Natural killer cell (primary cell): ENCODE data around the gene INPP5A. TPM values are rescaled to one million over a fixed set of nuclear protein-coding genes. Genes with fewer than 3 reads are reported as not detected.

Source experiments
- ATAC-seq, 3 donors: fragments of 150-1000 bp in 2 of 3; fragments of 200-7000 bp in 1 of 3; cut with Tn5 transposase; 1 replicate in 1 of 3; 2 replicates in 2 of 3; pipeline ENCODE4 v1.10.0; 2021; ENCODE audit warnings: mild to moderate bottlenecking in 2 of 3, moderate library complexity in 2 of 3
- DNase-seq, 2 donors: peaks; one replicate each; pipeline versions ENCODE4 v3.0.0 to v3.0.0-alpha.2; 2013 to 2021; ENCODE audit warnings: mixed read lengths in 1 of 2
- H3K27ac ChIP-seq: one replicate; pipeline ENCODE4 v1.5.1; 2013; ENCODE audit warnings: mild to moderate bottlenecking, low read length
- H3K27me3 ChIP-seq: one replicate; pipeline ENCODE4 v1.6.1; 2013; ENCODE audit warnings: low read length; ENCODE audit not compliant: control insufficient read depth, insufficient read depth
- H3K36me3 ChIP-seq: one replicate; pipeline ENCODE4 v1.6.1; 2013; ENCODE audit warnings: low read length; ENCODE audit not compliant: control insufficient read depth, insufficient read depth
- H3K4me1 ChIP-seq: one replicate; pipeline ENCODE4 v1.6.1; 2013; ENCODE audit warnings: low read length; ENCODE audit not compliant: control insufficient read depth, insufficient read depth
- H3K4me3 ChIP-seq: one replicate; pipeline ENCODE4 v1.5.1; 2013; ENCODE audit warnings: low read length
- H3K9me3 ChIP-seq: one replicate; pipeline ENCODE4 v1.6.1; 2013; ENCODE audit warnings: low read length; ENCODE audit not compliant: control insufficient read depth, insufficient read depth
- H3K27ac Mint-ChIP-seq, 2 donors: one replicate each; pipeline ENCODE4 v1.8.0; 2022; ENCODE audit warnings: mild to moderate bottlenecking in 2 of 2, mixed read lengths in 2 of 2, moderate library complexity in 1 of 2
- H3K27me3 Mint-ChIP-seq, 2 donors: one replicate each; pipeline ENCODE4 v1.8.0; 2022; ENCODE audit warnings: low read depth in 2 of 2, mixed read lengths in 2 of 2
- H3K36me3 Mint-ChIP-seq: one replicate; pipeline ENCODE4 v1.8.0; 2022; ENCODE audit warnings: mixed read lengths
- H3K4me1 Mint-ChIP-seq, 2 donors: one replicate each; pipeline ENCODE4 v1.8.0; 2022; ENCODE audit warnings: mixed read lengths in 2 of 2
- H3K4me3 Mint-ChIP-seq: one replicate; pipeline ENCODE4 v1.8.0; 2022; ENCODE audit warnings: mild to moderate bottlenecking, moderate library complexity, mixed read lengths
- H3K9me3 Mint-ChIP-seq, 2 donors: one replicate each; pipeline ENCODE4 v1.8.0; 2022; ENCODE audit warnings: mixed read lengths in 2 of 2
- CTCF ChIP-seq: fragments of 200-600 bp; IDR thresholded peaks from one replicate; pipeline ENCODE4 v1.8.0; 2022; ENCODE audit warnings: antibody characterized with exemption
- WGBS: methylation state at CpG from one replicate; pipeline ENCODE4 v1.1.7; 2013; ENCODE audit warnings: missing lambda C conversion rate; ENCODE audit not compliant: insufficient coverage; 5-methylcytosine and 5-hydroxymethylcytosine counted together
- intact Hi-C: fragments of 100-400 bp; cut with micrococcal nuclease; formaldehyde crosslinking; loops from one replicate; pipeline ENCODE4 v1.14.2; 2022
- total RNA-seq, 4 donors: library from RNA; stranded (reverse); fragments of 120-200 nt in 1 of 4; gene quantifications; one replicate each; pipeline versions ENCODE4 v1.2.3 to v1.2.4, GENCODE V29; 2013 to 2022

Gene INPP5A
- total RNA-seq, 3 donors from 2014 or later (not counting 1 experiment from before 2014, with no cell fraction given): 12.6 to 38.6 (median 18.6) TPM

DNA sequence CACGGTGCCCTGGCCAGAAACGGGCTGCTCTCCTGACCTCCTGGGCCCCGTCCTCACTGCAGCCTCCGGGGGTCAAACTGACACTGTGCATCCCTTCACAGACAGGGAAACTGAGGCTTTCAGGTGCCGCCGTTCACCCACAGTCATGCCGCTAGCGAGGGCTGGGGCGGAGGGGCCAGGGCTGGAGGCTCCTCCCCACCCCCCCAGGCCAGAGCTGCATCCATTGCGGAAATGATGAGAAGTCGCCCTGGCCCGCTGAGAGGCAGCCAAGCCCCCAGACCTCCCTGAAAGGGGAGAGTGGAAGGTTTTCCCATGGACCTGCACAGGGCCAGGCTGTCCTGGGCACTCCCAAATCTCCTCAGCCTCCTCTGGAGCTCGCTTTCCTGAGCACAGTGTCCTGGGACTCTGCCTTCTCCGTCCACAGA lies 16.5 kb upstream of the INPP5A start:
- DNase-seq (no peak), ATAC-seq (no peak)
- Mint-ChIP-seq H3K27me3 (peaks cover 11 to 12% of the 10 kb centered on the region in 2 donors), H3K27ac (no peak overlapping the region), H3K36me3 (no peaks in the 10 kb centered on the region), H3K9me3 (no peaks in the 10 kb centered on the region), H3K4me3 (no peak overlapping the region), H3K4me1 (no peaks in the 10 kb centered on the region)
- H3K27me3 ChIP-seq: peaks cover 3% of the 10 kb centered on the region
- TF ChIP-seq CTCF: no peak
- no peak overlapping the region for H3K4me3 ChIP-seq
- H3K9me3 ChIP-seq: no peaks in the 10 kb centered on the region
- H3K27ac ChIP-seq: no peak overlapping the region
- 91% methylated on average over 14 of the region's 14 CpGs for WGBS
- peaks cover 11% of the 10 kb centered on the region for H3K4me1 ChIP-seq
- H3K36me3 ChIP-seq: no peaks in the 10 kb centered on the region
- intact Hi-C loops: no loop called here

DNA sequence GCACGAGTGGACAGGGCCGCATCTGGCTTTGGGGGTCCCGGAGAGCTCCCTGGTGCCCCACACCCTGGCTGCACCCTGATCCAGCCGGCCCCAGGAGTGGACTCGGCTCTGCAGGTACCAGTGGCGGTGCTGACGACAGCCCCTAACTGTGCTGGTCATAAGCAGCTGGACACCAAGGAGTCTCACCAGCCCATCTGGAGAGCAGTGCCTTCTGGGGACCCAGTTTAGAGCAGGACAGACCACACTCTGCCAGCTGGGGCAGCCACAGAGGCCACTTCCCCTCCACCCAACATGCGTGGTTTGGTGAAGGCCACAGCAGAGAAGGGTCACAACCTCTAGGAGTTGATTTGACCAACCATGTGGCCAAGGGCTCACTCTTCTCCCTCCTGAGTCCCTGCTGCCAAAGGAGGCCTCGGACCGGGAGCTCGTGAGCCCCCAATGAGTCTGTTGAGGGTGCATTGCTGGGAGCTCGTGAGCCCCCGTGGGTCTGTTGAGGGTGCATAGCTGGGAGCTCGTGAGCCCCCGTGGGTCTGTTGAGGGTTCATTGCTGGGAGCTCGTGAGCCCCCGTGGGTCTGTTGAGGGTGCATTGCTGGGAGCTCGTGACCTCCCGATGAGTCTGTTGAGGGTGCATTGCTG lies 16.0 kb upstream of the INPP5A start:
- no peaks in the 10 kb centered on the region for H3K9me3 Mint-ChIP-seq
- Histone ChIP-seq H3K27me3 (peaks cover 3% of the 10 kb centered on the region), H3K4me1 (peaks cover 11% of the 10 kb centered on the region), H3K27ac (no peak overlapping the region), H3K4me3 (no peak overlapping the region), H3K36me3 (no peaks in the 10 kb centered on the region), H3K9me3 (no peaks in the 10 kb centered on the region)
- peaks cover 11 to 12% of the 10 kb centered on the region in 2 donors for H3K27me3 Mint-ChIP-seq
- no peak overlapping the region for H3K27ac Mint-ChIP-seq
- H3K4me1 Mint-ChIP-seq: no peaks in the 10 kb centered on the region
- ATAC-seq (no peak), DNase-seq (no peak)
- intact Hi-C loops: no loop called here
- H3K36me3 Mint-ChIP-seq: no peaks in the 10 kb centered on the region
- TF ChIP-seq CTCF: no peak
- no peak overlapping the region for H3K4me3 Mint-ChIP-seq
- 89% methylated on average over 19 of the region's 19 CpGs for WGBS

- intact Hi-C loops: no loop called here
- Mint-ChIP-seq H3K27me3 (peaks cover 12 to 16% of the 10 kb centered on the region in 2 donors), H3K27ac (no peak overlapping the region), H3K9me3 (no peaks in the 10 kb centered on the region), H3K4me3 (no peak overlapping the region), H3K36me3 (no peaks in the 10 kb centered on the region), H3K4me1 (no peaks in the 10 kb centered on the region)
- ATAC-seq (no peak), DNase-seq (no peak)
- H3K4me3 ChIP-seq: no peak overlapping the region
- peaks cover 7% of the 10 kb centered on the region for H3K4me1 ChIP-seq
- TF ChIP-seq CTCF: no peak
- no peaks in the 10 kb centered on the region for H3K9me3 ChIP-seq
- H3K27me3 ChIP-seq: peaks cover 3% of the 10 kb centered on the region
- no peak overlapping the region for H3K27ac ChIP-seq
- no peaks in the 10 kb centered on the region for H3K36me3 ChIP-seq
- 86% methylated on average over 14 of the region's 14 CpGs for WGBS
These were observed 14.8 kb upstream of the INPP5A start for GRCh38 chr10:132522521-132523411.
